ENCODE data around the gene PDE11A.

GRCh38 chr2:178068823-178069454 is 3.6 kb downstream of the PDE11A start:
- no peak for TF ChIP-seq CTCF (IDR thresholded peaks at IDR 0.05)
- no peak for TF ChIP-seq POLR2A (IDR thresholded peaks at IDR 0.05)
